Measurements from ENCODE around the gene FANCC. TPM values are rescaled to one million over a fixed set of nuclear protein-coding genes. Genes with fewer than 3 reads are reported as not detected.
"Not testable (repeated sequence)": the region's sequence is repeated elsewhere in the genome, so short reads cannot be mapped to it uniquely, and the experiment has no call there.

FANCC gene
- total RNA-seq, 1 donor: 15.9 TPM

- TF ChIP-seq CTCF (IDR thresholded peaks at IDR 0.05; ENCODE audit: insufficient read depth, low read length): no peak
- H3K4me3 ChIP-seq (ENCODE audit: low read depth, low read length): no peak overlapping the region
- DNase-seq (ENCODE audit: low read depth): no peak
Measured at GRCh38 chr9:95332860-95333259, 15.4 kb upstream of the FANCC start.

GRCh38 chr9:95330720-95331404 lies 13.4 kb upstream of the FANCC start:
- no peak for DNase-seq (ENCODE audit: low read depth)
- no peak overlapping the region for H3K4me3 ChIP-seq (ENCODE audit: low read depth, low read length)
- no peak for TF ChIP-seq CTCF (IDR thresholded peaks at IDR 0.05; ENCODE audit: insufficient read depth, low read length)

- not testable (repeated sequence) for DNase-seq (ENCODE audit: low read depth); H3K4me3 ChIP-seq (ENCODE audit: low read depth, low read length)
Measured at GRCh38 chr9:95329061-95329460, 11.6 kb upstream of the FANCC start.

- TF ChIP-seq CTCF (IDR thresholded peaks at IDR 0.05; ENCODE audit: insufficient read depth, low read length): no peak
- DNase-seq (ENCODE audit: low read depth): no peak
- no peak overlapping the region for H3K4me3 ChIP-seq (ENCODE audit: low read depth, low read length)
Measured at GRCh38 chr9:95327239-95327865, 9.8 kb upstream of the FANCC start.

- H3K4me3 ChIP-seq (ENCODE audit: low read depth, low read length): no peak overlapping the region
- DNase-seq (ENCODE audit: low read depth): no peak
- no peak for TF ChIP-seq CTCF (IDR thresholded peaks at IDR 0.05; ENCODE audit: insufficient read depth, low read length)
Measured at GRCh38 chr9:95325221-95325620, 7.7 kb upstream of the FANCC start.

- DNase-seq (ENCODE audit: low read depth): no peak
- no peak for TF ChIP-seq CTCF (IDR thresholded peaks at IDR 0.05; ENCODE audit: insufficient read depth, low read length)
- H3K4me3 ChIP-seq (ENCODE audit: low read depth, low read length): peak overlapping the region; percentile 95
Measured at GRCh38 chr9:95317893-95318211, 343 bp upstream of the FANCC start.

- DNase-seq (ENCODE audit: low read depth): peak; percentile 37
Measured at GRCh38 chr9:95316794-95317118, 753 bp downstream of the FANCC start.

More at GRCh38 chr9:95316794-95317118, 753 bp downstream of the FANCC start:
- peak; percentile 12 for TF ChIP-seq CTCF (IDR thresholded peaks at IDR 0.05; ENCODE audit: insufficient read depth, low read length)
- H3K4me3 ChIP-seq (ENCODE audit: low read depth, low read length): peak overlapping the region; percentile 95
